GM13976 (cell line): Measurements from ENCODE around the gene NUSAP1.
A peak's percentile ranks its signal among the peaks of the same experiment; 100 is the strongest.
"Not testable (repeated sequence)": the region's sequence is repeated elsewhere in the genome, so short reads cannot be mapped to it uniquely, and the experiment has no call there.

ENCODE experiments used
- DNase-seq: peaks from one replicate; pipeline ENCODE4 v3.0.0; 2012; ENCODE audit warnings: low spot score
- CTCF ChIP-seq: IDR thresholded peaks from 2 replicates; pipeline ENCODE4 v1.5.1; 2012; ENCODE audit warnings: borderline replicate concordance, mild to moderate bottlenecking; ENCODE audit not compliant: insufficient read depth; ENCODE audit errors: extremely low read depth, missing control alignments, control extremely low read depth
- in situ Hi-C: fragments of 300-500 bp; cut with MboI; formaldehyde crosslinking; loops from one replicate; pipeline ENCODE4 v1.12.0; 2022; ENCODE audit warnings: low sequenced_read_pairs, mixed read lengths, inconsistent platforms; ENCODE audit not compliant: unreplicated experiment

NUSAP1 gene

GRCh38 chr15:41288464-41288863, 44.2 kb upstream of the NUSAP1 start:
- in situ Hi-C loops: no loop called here
- DNase-seq: no peak
- TF ChIP-seq CTCF: no peak

GRCh38 chr15:41289953-41290352, 42.7 kb upstream of the NUSAP1 start:
- TF ChIP-seq CTCF: no peak
- DNase-seq: no peak
- in situ Hi-C loops: no loop called here

GRCh38 chr15:41291065-41291631, 41.5 kb upstream of the NUSAP1 start:
- in situ Hi-C loops: no loop called here
- peak; percentile 42 for DNase-seq
- TF ChIP-seq CTCF: no peak

GRCh38 chr15:41292521-41292920, 40.2 kb upstream of the NUSAP1 start:
- no peak for TF ChIP-seq CTCF
- in situ Hi-C loops: no loop called here
- no peak for DNase-seq

DNA sequence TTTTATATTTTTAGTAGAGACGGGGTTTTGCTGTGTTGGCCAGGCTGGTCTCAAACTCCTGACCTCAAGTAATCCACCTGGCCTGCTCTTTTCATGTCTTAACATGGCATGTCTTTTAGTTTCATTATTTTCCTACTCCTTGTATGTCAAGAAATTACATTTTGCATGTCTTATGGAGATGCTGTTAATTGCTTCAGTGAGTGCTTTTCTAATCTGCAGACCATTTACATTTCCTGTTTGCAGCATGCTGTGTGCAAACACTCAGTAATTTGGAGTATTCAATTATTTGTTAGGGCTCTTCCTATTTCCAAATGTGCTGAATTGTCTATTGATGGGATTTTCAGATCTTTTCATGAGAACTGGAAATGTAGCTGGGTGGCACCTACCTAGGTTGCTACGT, 31.5 kb upstream of the NUSAP1 start:
- in situ Hi-C loops, DNase-seq: not testable (repeated sequence)

DNA sequence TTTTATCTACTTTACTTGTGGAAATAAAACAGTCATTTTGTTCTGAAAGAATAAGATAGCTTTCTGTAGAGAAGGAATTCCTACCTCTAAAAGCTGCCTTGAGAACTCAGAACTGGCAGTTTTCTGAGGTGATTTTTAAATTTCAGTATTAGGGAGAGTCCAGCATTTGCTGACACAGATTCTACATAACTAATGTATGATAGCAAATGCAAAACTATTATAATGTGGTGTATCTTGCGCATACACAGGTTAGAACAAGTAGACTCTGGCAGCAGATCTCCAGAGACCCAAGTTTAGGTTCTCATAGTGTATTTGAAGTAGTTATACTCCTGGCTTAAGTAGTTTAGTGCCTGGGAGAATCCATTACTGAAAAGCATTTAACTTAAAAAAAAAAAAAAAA, 31.1 kb upstream of the NUSAP1 start:
- no peak for DNase-seq
- in situ Hi-C loops: no loop called here
- no peak for TF ChIP-seq CTCF

- TF ChIP-seq CTCF: no peak
- no peak for DNase-seq
- in situ Hi-C loops: no loop called here
Observed at GRCh38 chr15:41304149-41304770, 28.4 kb upstream of the NUSAP1 start.
